ENCODE measurements around the gene SOCS6. TPM values are rescaled to one million over a fixed set of nuclear protein-coding genes. Genes with fewer than 3 reads are reported as not detected.
A peak's percentile ranks its signal among the peaks of the same experiment; 100 is the strongest.

The SOCS6 gene
- total and polyA plus RNA-seq, 2 of the 13 experiments (the other 11 are each of a cell fraction or from before 2014, with no cell fraction given) = 18.6 to 38.3 TPM

- 0 out of 2 replicates have a peak, but pooled peaks have one; percentile 17 for TF ChIP-seq ZNF609 (CRISPR knock-in tag; IDR thresholded peaks at IDR 0.05; ENCODE audit: borderline replicate concordance)
- TF ChIP-seq YY1 (IDR thresholded peaks at IDR 0.05; ENCODE audit: insufficient read depth, insufficient replicate concordance, low read depth, low read length) = no peak
- TF ChIP-seq ZNF614 (CRISPR knock-in tag; IDR thresholded peaks at IDR 0.05; ENCODE audit: borderline replicate concordance) = peak; percentile 77
- no peak for TF ChIP-seq ZNF562 (CRISPR knock-in tag; IDR thresholded peaks at IDR 0.05; ENCODE audit: borderline replicate concordance)
- no peak for TF ChIP-seq IRF1 (CRISPR knock-in tag; IDR thresholded peaks at IDR 0.05; ENCODE audit: low read depth)
- TF ChIP-seq ZUFSP (CRISPR knock-in tag; IDR thresholded peaks at IDR 0.05; ENCODE audit: borderline replicate concordance) = no peak
- no peak for TF ChIP-seq STAT6 (CRISPR knock-in tag; IDR thresholded peaks at IDR 0.05; ENCODE audit: borderline replicate concordance)
- no peak for TF ChIP-seq ZC3H13 (CRISPR knock-in tag; IDR thresholded peaks at IDR 0.05)
- peak; percentile 44; the same call in 1 of the 2 replicates for TF ChIP-seq TCF7 (IDR thresholded peaks at IDR 0.05; ENCODE audit: low read depth)
- no peak for TF ChIP-seq ZNF773 (CRISPR knock-in tag; IDR thresholded peaks at IDR 0.05; ENCODE audit: borderline replicate concordance)
- no peak for TF ChIP-seq SKI (IDR thresholded peaks at IDR 0.05; ENCODE audit: partially characterized antibody)
- TF ChIP-seq RBFOX2 (IDR thresholded peaks at IDR 0.05; ENCODE audit: low read depth, low read length) = no peak
- TF ChIP-seq MTA3 (CRISPR knock-in tag; IDR thresholded peaks at IDR 0.05) = no peak
- no peak for TF ChIP-seq SRSF1 (optimal IDR thresholded peaks at IDR 0.05; ENCODE audit: low read depth, low read length)
- no peak for TF ChIP-seq ZNF44 (CRISPR knock-in tag; IDR thresholded peaks at IDR 0.05)
- TF ChIP-seq MTA1 (CRISPR knock-in tag; IDR thresholded peaks at IDR 0.05; ENCODE audit: borderline replicate concordance) = no peak
- no peak for TF ChIP-seq HINFP (CRISPR knock-in tag; IDR thresholded peaks at IDR 0.05; ENCODE audit: low read depth)
- 0 out of 2 replicates have a peak, but pooled peaks have one; percentile 11 for TF ChIP-seq ZFP1 (CRISPR knock-in tag; IDR thresholded peaks at IDR 0.05)
- peak; percentile 50; the same call in 1 of the 2 replicates for TF ChIP-seq TARDBP (CRISPR knock-in tag; IDR thresholded peaks at IDR 0.05)
Measured at GRCh38 chr18:70333757-70334156, 44.9 kb downstream of the SOCS6 start (continued).

All from HepG2 (cell line).